Ascending aorta (tissue), 2 donors: ENCODE measurements around the gene WIPF1. TPM values are rescaled to one million over a fixed set of nuclear protein-coding genes. Genes with fewer than 3 reads are reported as not detected.

ENCODE experiments used
- DNase-seq, 2 donors: peaks; one replicate each; pipeline ENCODE4 v3.0.0-alpha.2; 2019; ENCODE audit warnings: low spot score in 2 of 2
- H3K27ac ChIP-seq, 2 donors: fragments of 200-600 bp; sonication (generic); one replicate each; pipeline ENCODE4 v1.5.1; 2016 to 2017; ENCODE audit warnings: mild to moderate bottlenecking in 1 of 2
- H3K27me3 ChIP-seq: fragments of 200-600 bp; sonication (generic); one replicate; pipeline ENCODE4 v1.5.1; 2017
- H3K36me3 ChIP-seq, 2 donors: fragments of 200-600 bp; sonication (generic); one replicate each; pipeline ENCODE4 v1.5.1; 2016
- H3K4me1 ChIP-seq, 2 donors: fragments of 200-600 bp; sonication (generic); one replicate each; pipeline ENCODE4 v1.5.1; 2016 to 2017; ENCODE audit warnings: mild to moderate bottlenecking in 1 of 2
- H3K4me3 ChIP-seq, 2 donors: fragments of 200-600 bp; sonication (generic); one replicate each; pipeline ENCODE4 v1.5.1; 2016 to 2017; ENCODE audit warnings: mild to moderate bottlenecking in 1 of 2
- H3K9me3 ChIP-seq, 2 donors: fragments of 200-600 bp; sonication (generic); one replicate each; pipeline ENCODE4 v1.5.1; 2016
- CTCF ChIP-seq, 3 experiments: fragments of 200-600 bp in 2 of 3; fragments of 450-650 bp in 1 of 3; sonication (generic) in 2 of 3; IDR thresholded peaks; one replicate each; pipeline ENCODE4 v1.5.1; 2016 to 2019; ENCODE audit warnings: antibody characterized with exemption in 3 of 3, mild to moderate bottlenecking in 1 of 3, moderate library complexity in 1 of 3
- intact Hi-C: fragments of 100-400 bp; cut with DNase I; formaldehyde crosslinking; loops from one replicate; pipeline ENCODE4 v1.15.1; 2023
- total RNA-seq: library from RNA; depleted of rRNA; stranded (reverse); fragments of >200 nt; gene quantifications from one replicate; pipeline ENCODE4 v1.1.0, GENCODE V29; 2016

Gene WIPF1
- 26.1 TPM for total RNA-seq

- no peaks in the 10 kb centered on the region for H3K9me3 ChIP-seq
- TF ChIP-seq CTCF (IDR thresholded peaks at IDR 0.05), result no peak
- no peaks in the 10 kb centered on the region for H3K27me3 ChIP-seq
- H3K4me3 ChIP-seq, result peak within 1 kb of the TSS; percentile 28 to 48
- intact Hi-C loops, result no loop called here
- peak within 1 kb of the TSS; percentile 71 to 73 for H3K27ac ChIP-seq
- DNase-seq, result no peak
- H3K4me1 ChIP-seq, result peaks cover 3 to 51% of the 10 kb centered on the region in 2 donors
- no peaks in the 10 kb centered on the region for H3K36me3 ChIP-seq
Measured at GRCh38 chr2:174597345-174598047, at the start of gene WIPF1. WIPF1 (minus strand) TSS chr2:174597804; CDS start chr2:174585573, 12,231 bp downstream.

GRCh38 chr2:174645296-174645695 lies 47.7 kb upstream of the WIPF1 start:
- no peak overlapping the region for H3K4me3 ChIP-seq
- intact Hi-C loops, result no loop called here
- TF ChIP-seq CTCF (IDR thresholded peaks at IDR 0.05), result no peak
- no peak overlapping the region for H3K27ac ChIP-seq
- no peaks in the 10 kb centered on the region for H3K4me1 ChIP-seq
- H3K27me3 ChIP-seq, result no peaks in the 10 kb centered on the region
- DNase-seq, result no peak
- H3K9me3 ChIP-seq, result peaks cover 4 to 7% of the 10 kb centered on the region in 2 donors
- H3K36me3 ChIP-seq, result peaks cover 0 to 4% of the 10 kb centered on the region in 2 donors

- Histone ChIP-seq H3K27me3 (no peaks in the 10 kb centered on the region), H3K4me1 (no peaks in the 10 kb centered on the region), H3K4me3 (no peak overlapping the region), H3K9me3 (peaks cover 4 to 7% of the 10 kb centered on the region in 2 donors), H3K27ac (no peak overlapping the region), H3K36me3 (peaks cover 0 to 4% of the 10 kb centered on the region in 2 donors)
- TF ChIP-seq CTCF (IDR thresholded peaks at IDR 0.05), result no peak
- intact Hi-C loops, result no loop called here
- no peak for DNase-seq
Measured at GRCh38 chr2:174644406-174644805, 46.8 kb upstream of the WIPF1 start.

GRCh38 chr2:174643356-174643755 lies 45.8 kb upstream of the WIPF1 start:
- Histone ChIP-seq H3K4me3 (no peak overlapping the region), H3K36me3 (no peaks in the 10 kb centered on the region), H3K4me1 (no peaks in the 10 kb centered on the region), H3K27me3 (no peaks in the 10 kb centered on the region), H3K9me3 (no peaks in the 10 kb centered on the region), H3K27ac (no peak overlapping the region)
- TF ChIP-seq CTCF (IDR thresholded peaks at IDR 0.05), result no peak
- intact Hi-C loops, result no loop called here
- DNase-seq, result no peak

GRCh38 chr2:174641168-174641567 lies 43.6 kb upstream of the WIPF1 start:
- H3K27me3 ChIP-seq, result no peaks in the 10 kb centered on the region
- H3K27ac ChIP-seq, result no peak overlapping the region
- H3K4me1 ChIP-seq, result peaks cover 0 to 4% of the 10 kb centered on the region in 2 donors
- intact Hi-C loops, result no loop called here
- no peaks in the 10 kb centered on the region for H3K9me3 ChIP-seq
- no peak overlapping the region for H3K4me3 ChIP-seq
- H3K36me3 ChIP-seq, result no peaks in the 10 kb centered on the region
- no peak for TF ChIP-seq CTCF (IDR thresholded peaks at IDR 0.05)
- no peak for DNase-seq
